ENCODE results near the gene GJD2.

Gene GJD2

GRCh38 chr15:34754674-34755418 is at the start of gene GJD2:
TSS of gene GJD2 (minus strand) at chr15:34754998. CDS start at chr15:34754488, 510 bp downstream.
- Mint-ChIP-seq H3K27me3 (peaks cover 21% of the 10 kb centered on the region), H3K4me1 (peaks cover 5% of the 10 kb centered on the region), H3K9me3 (no peaks in the 10 kb centered on the region), H3K27ac (no peak within 1 kb of the TSS), H3K36me3 (no peaks in the 10 kb centered on the region), H3K4me3 (no peak within 1 kb of the TSS)
- ATAC-seq (ENCODE audit: low read depth) = no peak
- no peak for DNase-seq (ENCODE audit: low spot score in 2 of 2)

DNA sequence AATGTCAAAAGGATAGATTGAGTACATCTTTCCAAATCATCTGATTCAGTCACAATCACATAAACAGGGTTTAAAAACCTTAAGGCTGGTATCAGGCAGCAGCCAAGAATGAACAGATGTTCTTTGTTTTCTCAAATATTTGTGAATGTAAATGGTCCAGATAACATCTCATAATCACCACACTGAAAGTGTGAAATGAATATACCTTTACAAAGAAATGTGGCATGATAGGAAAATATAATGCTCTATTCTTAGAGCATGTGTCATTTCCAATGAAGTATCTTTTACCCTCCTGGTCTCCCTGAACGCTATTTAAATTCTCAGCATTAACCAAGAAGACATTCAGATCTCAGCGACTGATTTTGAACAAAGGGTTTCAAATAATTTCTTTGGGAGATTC is 49.3 kb upstream of the GJD2 start:
- peaks cover 9% of the 10 kb centered on the region for H3K27me3 Mint-ChIP-seq

DNA sequence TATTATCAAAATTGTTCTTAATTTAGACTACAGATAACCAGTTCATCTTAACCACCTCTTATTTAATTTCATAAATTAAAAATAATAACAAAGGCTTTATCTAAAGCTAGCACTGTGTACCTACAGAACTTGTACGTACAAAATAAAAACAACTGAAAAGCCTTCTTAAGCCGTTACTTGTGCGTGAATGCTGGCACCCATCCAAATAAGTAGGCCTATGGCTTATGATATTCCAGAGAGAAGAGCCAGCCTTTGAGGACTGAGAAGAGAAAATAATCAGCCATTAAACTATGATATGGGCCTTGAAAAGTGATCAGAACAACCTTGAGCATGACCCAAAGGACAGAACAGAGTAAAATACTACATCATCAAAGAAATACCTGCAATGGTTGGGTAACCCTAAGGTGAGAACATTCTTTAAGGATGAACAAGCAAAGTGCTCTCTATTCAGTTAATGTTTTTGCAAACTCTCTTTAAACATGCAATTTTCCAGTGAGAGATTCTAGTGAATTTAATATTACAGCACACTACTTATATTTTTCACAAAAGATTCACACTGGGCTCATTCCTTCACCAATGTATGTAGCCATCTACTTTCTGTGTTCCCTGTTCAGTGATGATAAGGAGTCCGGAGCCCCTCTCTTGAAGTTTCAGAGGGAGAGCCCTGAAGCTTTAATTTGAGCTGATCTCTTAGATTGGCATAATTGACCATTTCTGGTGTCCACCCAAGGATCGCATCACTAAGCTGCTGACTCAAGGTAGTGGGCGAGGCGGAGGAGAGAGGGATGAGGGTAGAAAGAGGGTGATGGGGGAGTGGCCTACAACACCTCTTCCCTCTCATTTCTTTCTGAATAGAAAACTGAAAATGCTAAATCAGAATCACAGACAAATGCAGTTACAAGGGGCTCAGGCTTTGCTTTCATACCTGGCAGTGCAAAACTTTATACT is 48.3 kb upstream of the GJD2 start:
- H3K27me3 Mint-ChIP-seq = peaks cover 7% of the 10 kb centered on the region
- ATAC-seq (ENCODE audit: low read depth) (no peak), DNase-seq (ENCODE audit: low spot score in 2 of 2) (no peak)
- H3K4me1 Mint-ChIP-seq = no peaks in the 10 kb centered on the region
- peaks cover 3% of the 10 kb centered on the region for H3K9me3 Mint-ChIP-seq
- H3K27ac Mint-ChIP-seq = no peak overlapping the region
- H3K4me3 Mint-ChIP-seq = no peak overlapping the region
- H3K36me3 Mint-ChIP-seq = no peaks in the 10 kb centered on the region

More for the DNA sequence above, 49.3 kb upstream of the GJD2 start:
- H3K36me3 Mint-ChIP-seq = no peaks in the 10 kb centered on the region
- H3K4me1 Mint-ChIP-seq = no peaks in the 10 kb centered on the region
- H3K27ac Mint-ChIP-seq = no peak overlapping the region
- ATAC-seq (ENCODE audit: low read depth) = no peak
- H3K4me3 Mint-ChIP-seq = no peak overlapping the region
- DNase-seq (ENCODE audit: low spot score in 2 of 2) = no peak
- peaks cover 3% of the 10 kb centered on the region for H3K9me3 Mint-ChIP-seq

GRCh38 chr15:34802371-34802770 is 47.6 kb upstream of the GJD2 start:
- Mint-ChIP-seq H3K9me3 (peaks cover 3% of the 10 kb centered on the region), H3K4me3 (no peak overlapping the region), H3K27me3 (peaks cover 9% of the 10 kb centered on the region), H3K36me3 (no peaks in the 10 kb centered on the region), H3K4me1 (no peaks in the 10 kb centered on the region), H3K27ac (no peak overlapping the region)
- ATAC-seq (ENCODE audit: low read depth) (no peak), DNase-seq (ENCODE audit: low spot score in 2 of 2) (no peak)

DNA sequence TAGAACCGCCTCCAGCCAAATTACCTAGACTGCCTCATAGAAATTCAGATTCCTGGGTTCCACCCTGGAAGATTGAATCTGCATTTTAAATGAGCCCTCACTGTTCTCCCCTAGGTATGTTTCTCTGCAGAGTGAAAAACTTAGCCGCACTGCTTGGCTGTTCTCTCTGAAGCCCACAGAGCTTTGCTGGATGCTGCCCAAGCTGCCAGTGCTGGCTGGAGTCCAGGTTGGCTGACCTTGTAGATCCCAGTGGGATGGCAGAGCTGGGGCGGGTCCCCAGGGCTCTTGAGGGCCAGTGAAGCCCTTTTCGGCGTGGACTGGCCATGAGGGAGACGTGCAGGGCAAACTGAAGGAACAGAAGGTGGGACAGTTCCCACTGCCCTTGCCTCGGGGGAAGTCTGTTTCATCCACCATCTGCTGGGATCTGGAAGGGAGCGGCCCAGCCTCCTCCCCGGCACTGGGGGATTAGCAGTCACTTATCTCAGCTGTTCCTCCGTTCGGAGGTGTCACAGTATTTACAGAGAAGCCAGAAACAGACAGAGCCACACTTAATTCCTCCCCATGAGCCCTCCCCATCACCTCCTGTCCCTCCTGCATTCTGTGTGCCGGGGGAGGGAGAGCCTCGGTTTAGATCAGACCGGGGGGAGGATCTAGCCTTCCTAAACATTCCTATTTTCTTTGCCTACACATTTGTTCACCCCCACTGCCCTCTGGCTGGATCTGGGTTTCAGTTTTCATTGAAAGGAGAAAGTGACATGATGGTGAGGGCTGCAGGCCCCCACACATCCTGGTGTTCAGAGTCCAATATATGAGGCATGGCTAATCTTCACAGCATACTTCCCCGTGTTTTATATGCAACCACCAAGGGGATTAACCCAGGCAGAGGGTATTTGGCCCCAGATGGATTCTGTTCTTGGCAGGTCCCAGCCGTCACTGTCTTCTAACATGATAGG is 44.6 kb upstream of the GJD2 start:
- Mint-ChIP-seq H3K4me3 (no peak overlapping the region), H3K36me3 (no peaks in the 10 kb centered on the region), H3K4me1 (no peaks in the 10 kb centered on the region), H3K27ac (no peak overlapping the region), H3K27me3 (peaks cover 10% of the 10 kb centered on the region), H3K9me3 (no peaks in the 10 kb centered on the region)
- no peak for ATAC-seq (ENCODE audit: low read depth)
- DNase-seq (ENCODE audit: low spot score in 2 of 2) = no peak

DNA sequence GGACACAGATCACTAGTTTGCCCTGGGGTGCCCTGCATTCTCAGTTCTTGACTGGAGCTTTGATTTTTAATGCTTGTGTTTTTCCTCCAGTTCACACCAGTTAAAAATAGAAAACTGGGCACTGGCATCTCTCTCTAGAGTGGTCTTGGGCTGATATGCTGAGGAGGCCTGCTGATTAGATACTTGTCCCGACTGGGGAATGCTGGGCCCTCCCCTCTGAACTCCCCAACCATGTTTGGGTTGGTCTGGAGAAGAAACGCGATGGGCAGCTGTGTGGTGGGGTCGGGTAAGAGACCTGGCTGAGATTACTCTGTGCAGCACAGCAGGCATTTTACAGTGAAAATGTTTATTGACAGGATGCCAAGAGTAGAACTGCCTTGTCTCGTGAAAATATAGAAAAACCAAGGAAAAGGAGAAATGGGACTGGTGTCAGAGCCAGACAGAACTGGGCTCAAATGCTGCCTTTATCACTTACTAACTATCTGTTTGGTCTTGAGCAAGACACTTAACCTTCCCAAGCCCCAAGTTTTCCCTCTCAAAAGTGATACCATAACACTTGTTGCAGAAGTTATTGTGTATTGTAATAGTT is 42.1 kb upstream of the GJD2 start:
- H3K4me3 Mint-ChIP-seq = no peak overlapping the region
- no peaks in the 10 kb centered on the region for H3K9me3 Mint-ChIP-seq
- H3K27me3 Mint-ChIP-seq = peaks cover 20% of the 10 kb centered on the region
- DNase-seq (ENCODE audit: low spot score in 2 of 2) (no peak), ATAC-seq (ENCODE audit: low read depth) (no peak)
- H3K27ac Mint-ChIP-seq = no peak overlapping the region
- H3K4me1 Mint-ChIP-seq = no peaks in the 10 kb centered on the region
- no peaks in the 10 kb centered on the region for H3K36me3 Mint-ChIP-seq

DNA sequence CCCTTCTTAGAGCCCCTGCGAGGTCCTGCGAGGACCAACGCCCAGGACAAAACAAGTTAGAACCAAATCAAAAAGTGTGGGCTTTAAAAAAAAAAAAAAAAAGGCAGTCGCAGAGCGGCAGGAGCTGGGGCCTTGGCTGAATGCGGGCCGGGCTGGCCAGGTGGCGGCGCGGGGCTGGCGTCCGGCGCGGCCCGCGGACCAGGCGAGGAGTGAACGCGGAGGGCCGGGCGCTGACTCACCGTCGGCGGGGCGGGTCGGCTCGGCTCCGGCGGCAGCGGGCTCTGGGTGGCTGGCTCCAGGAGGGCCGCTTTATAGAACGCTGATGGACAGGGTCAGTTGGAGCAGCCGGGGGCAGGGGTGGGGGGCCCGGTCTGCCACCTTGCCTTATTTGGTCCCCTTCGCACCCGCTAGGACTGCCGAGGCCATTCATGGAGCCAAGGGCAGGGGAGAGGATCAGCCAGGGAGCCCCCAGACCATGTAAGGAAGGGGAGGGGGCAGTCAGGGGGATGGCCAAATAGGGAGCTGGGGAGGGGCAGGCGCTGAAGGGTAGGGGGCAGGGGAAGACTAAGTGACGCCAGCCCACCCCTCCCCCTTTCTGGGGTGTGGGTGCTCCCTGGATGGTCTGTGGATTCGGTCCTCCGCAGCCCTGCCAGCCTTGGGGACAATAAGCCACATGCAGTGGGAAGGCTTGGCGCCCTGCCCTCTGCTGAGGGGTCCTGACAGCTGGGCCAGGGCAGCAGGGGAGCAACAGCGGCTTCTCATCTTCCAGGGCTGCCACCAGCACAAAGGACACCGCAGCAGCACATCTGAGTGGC is 40.7 kb upstream of the GJD2 start, which contains the start of gene ACTC1:
TSS of gene ACTC1 (minus strand) at position 283 of the 815 bp plus-strand sequence. CDS start 741 bp downstream, outside the sequence.
- no peak for DNase-seq (ENCODE audit: low spot score in 2 of 2)
- ATAC-seq (ENCODE audit: low read depth) = no peak
- no peak within 1 kb of the TSS for H3K27ac Mint-ChIP-seq
- H3K4me1 Mint-ChIP-seq = no peaks in the 10 kb centered on the region
- H3K27me3 Mint-ChIP-seq = peaks cover 20% of the 10 kb centered on the region
- H3K36me3 Mint-ChIP-seq = no peaks in the 10 kb centered on the region
- no peaks in the 10 kb centered on the region for H3K9me3 Mint-ChIP-seq
- no peak within 1 kb of the TSS for H3K4me3 Mint-ChIP-seq

DNA sequence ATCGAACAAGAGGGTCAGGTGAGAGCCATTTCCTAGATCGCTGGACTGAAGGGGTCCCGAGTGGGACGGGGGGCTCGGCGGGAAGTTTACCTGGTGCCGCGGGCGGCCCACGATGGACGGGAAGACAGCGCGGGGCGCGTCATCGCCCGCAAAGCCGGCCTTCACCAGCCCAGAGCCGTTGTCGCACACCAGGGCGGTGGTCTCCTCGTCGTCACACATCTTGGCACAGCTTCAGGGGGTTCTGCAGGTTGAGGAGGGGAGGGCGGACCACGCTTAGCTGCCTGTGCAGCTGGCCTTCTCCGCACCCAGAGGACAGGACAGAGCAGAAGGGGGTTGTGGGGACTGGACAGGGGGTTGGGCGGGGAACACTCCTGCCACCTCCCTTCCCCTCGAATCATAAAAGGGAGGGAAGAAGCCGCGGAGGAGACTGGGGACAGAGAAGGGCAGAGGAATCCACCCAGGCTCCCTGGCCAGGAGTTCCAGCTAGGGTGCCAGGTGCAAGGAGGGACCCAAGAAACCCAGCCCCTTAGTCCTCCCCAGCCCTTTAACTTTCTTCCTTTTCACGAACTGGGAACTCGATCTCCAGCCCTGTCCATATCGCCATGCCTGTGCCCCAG is 39.9 kb upstream of the GJD2 start:
- Mint-ChIP-seq H3K9me3 (no peaks in the 10 kb centered on the region), H3K4me1 (no peaks in the 10 kb centered on the region), H3K27ac (no peak overlapping the region), H3K4me3 (no peak overlapping the region), H3K36me3 (no peaks in the 10 kb centered on the region), H3K27me3 (peaks cover 17% of the 10 kb centered on the region)
- no peak for DNase-seq (ENCODE audit: low spot score in 2 of 2)
- ATAC-seq (ENCODE audit: low read depth) = no peak

- Mint-ChIP-seq H3K27me3 (peaks cover 20% of the 10 kb centered on the region), H3K9me3 (no peaks in the 10 kb centered on the region), H3K4me3 (no peak overlapping the region), H3K27ac (no peak overlapping the region), H3K36me3 (no peaks in the 10 kb centered on the region), H3K4me1 (no peaks in the 10 kb centered on the region)
- no peak for ATAC-seq (ENCODE audit: low read depth)
- no peak for DNase-seq (ENCODE audit: low spot score in 2 of 2)
Measured at GRCh38 chr15:34793901-34794300, 39.1 kb upstream of the GJD2 start.

DNA sequence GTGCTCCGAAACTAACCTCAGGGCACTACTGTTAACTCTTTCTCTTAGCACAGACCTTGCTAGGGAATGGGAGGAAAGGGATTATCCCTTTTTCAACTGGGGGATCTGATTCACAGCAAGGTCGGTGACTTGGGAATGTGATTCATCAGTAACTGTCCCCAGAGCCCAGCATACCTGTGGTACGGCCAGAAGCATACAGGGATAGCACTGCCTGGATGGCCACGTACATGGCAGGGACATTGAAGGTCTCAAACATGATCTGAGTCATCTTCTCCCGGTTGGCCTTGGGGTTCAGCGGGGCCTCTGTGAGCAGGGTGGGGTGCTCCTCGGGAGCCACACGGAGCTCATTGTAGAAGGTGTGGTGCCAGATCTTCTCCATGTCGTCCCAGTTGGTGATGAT is 38.3 kb upstream of the GJD2 start:
- H3K9me3 Mint-ChIP-seq = no peaks in the 10 kb centered on the region
- peaks cover 20% of the 10 kb centered on the region for H3K27me3 Mint-ChIP-seq
- ATAC-seq (ENCODE audit: low read depth) (no peak), DNase-seq (ENCODE audit: low spot score in 2 of 2) (no peak)
- no peaks in the 10 kb centered on the region for H3K36me3 Mint-ChIP-seq
- H3K27ac Mint-ChIP-seq = no peak overlapping the region
- no peaks in the 10 kb centered on the region for H3K4me1 Mint-ChIP-seq
- no peak overlapping the region for H3K4me3 Mint-ChIP-seq

GRCh38 chr15:34791701-34792100 is 36.9 kb upstream of the GJD2 start:
- Mint-ChIP-seq H3K36me3 (no peaks in the 10 kb centered on the region), H3K27ac (no peak overlapping the region), H3K4me3 (no peak overlapping the region), H3K9me3 (no peaks in the 10 kb centered on the region), H3K27me3 (peaks cover 20% of the 10 kb centered on the region), H3K4me1 (no peaks in the 10 kb centered on the region)
- ATAC-seq (ENCODE audit: low read depth) (no peak), DNase-seq (ENCODE audit: low spot score in 2 of 2) (no peak)

GRCh38 chr15:34790121-34790520 is 35.3 kb upstream of the GJD2 start:
- H3K36me3 Mint-ChIP-seq = no peaks in the 10 kb centered on the region
- DNase-seq (ENCODE audit: low spot score in 2 of 2) (no peak), ATAC-seq (ENCODE audit: low read depth) (no peak)
- peaks cover 17% of the 10 kb centered on the region for H3K27me3 Mint-ChIP-seq
- no peak overlapping the region for H3K27ac Mint-ChIP-seq
- H3K4me1 Mint-ChIP-seq = no peaks in the 10 kb centered on the region
- H3K9me3 Mint-ChIP-seq = no peaks in the 10 kb centered on the region
- H3K4me3 Mint-ChIP-seq = no peak overlapping the region

Data from memory B cell (primary cell).